Neural cell (in vitro differentiated cells): ENCODE data around the gene FAM43B.

ENCODE experiments used
- EP300 ChIP-seq: fragments of 450-650 bp; conservative IDR thresholded peaks from 2 replicates; pipeline ENCODE4 v1.6.1; 2014; ENCODE audit warnings: antibody characterized with exemption, mild to moderate bottlenecking, moderate library complexity; ENCODE audit not compliant: poor library complexity, severe bottlenecking
- EZH2 ChIP-seq: fragments of 200-600, 300-800 bp; shearing (Covaris generic), sonication (generic); IDR thresholded peaks from 2 replicates; pipeline ENCODE4 v1.6.1; 2014; ENCODE audit warnings: antibody characterized with exemption, low read length, borderline replicate concordance, mild to moderate bottlenecking; ENCODE audit not compliant: insufficient read depth, poor library complexity, severe bottlenecking
- POLR2AphosphoS5 ChIP-seq: IDR thresholded peaks from 2 replicates; pipeline ENCODE4 v1.6.1; 2012
- RAD21 ChIP-seq: fragments of 450-650 bp; conservative IDR thresholded peaks from 2 replicates; pipeline ENCODE4 v1.6.1; 2014; ENCODE audit warnings: antibody characterized with exemption, mild to moderate bottlenecking, moderate library complexity
- TAF1 ChIP-seq: IDR thresholded peaks from 2 replicates; pipeline ENCODE4 v1.6.1; 2012; ENCODE audit warnings: low read depth
- TF ChIP-seq, protein P1 (sequence below): fragments of 450-650 bp; IDR thresholded peaks from 2 replicates; pipeline ENCODE4 v1.5.1; 2014; ENCODE audit warnings: antibody characterized with exemption, mild to moderate bottlenecking, moderate library complexity; ENCODE audit not compliant: poor library complexity, severe bottlenecking

DNA sequence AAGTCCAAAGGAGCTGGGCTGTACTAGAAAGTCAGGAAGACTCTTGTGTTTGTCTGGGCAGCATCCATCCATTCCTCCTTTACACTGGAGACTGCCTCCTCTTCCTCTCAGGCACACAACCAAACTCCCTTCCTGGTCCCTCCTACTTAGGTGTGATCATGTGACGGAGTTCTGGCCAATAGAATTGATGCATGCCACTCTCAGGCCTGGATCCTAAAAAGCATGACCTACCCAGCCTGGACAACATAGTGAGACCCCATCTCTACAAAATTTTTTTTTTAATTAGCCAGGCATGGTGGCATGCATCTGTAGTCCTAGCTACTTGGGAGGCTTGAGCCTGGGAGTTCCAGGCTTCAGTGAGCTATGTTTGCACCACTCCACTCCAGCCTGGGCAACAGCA, 8.6 kb downstream of the FAM43B start:
- TF ChIP-seq RAD21 = no peak
- no peak for TF ChIP-seq EZH2
- TF ChIP-seq, protein P1, sequence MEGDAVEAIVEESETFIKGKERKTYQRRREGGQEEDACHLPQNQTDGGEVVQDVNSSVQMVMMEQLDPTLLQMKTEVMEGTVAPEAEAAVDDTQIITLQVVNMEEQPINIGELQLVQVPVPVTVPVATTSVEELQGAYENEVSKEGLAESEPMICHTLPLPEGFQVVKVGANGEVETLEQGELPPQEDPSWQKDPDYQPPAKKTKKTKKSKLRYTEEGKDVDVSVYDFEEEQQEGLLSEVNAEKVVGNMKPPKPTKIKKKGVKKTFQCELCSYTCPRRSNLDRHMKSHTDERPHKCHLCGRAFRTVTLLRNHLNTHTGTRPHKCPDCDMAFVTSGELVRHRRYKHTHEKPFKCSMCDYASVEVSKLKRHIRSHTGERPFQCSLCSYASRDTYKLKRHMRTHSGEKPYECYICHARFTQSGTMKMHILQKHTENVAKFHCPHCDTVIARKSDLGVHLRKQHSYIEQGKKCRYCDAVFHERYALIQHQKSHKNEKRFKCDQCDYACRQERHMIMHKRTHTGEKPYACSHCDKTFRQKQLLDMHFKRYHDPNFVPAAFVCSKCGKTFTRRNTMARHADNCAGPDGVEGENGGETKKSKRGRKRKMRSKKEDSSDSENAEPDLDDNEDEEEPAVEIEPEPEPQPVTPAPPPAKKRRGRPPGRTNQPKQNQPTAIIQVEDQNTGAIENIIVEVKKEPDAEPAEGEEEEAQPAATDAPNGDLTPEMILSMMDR = no peak
- TF ChIP-seq TAF1 = no peak
- no peak for TF ChIP-seq EP300
- no peak for TF ChIP-seq POLR2AphosphoS5
